ENCODE results near the gene SKP2.
"Not testable (repeated sequence)": the region's sequence is repeated elsewhere in the genome, so short reads cannot be mapped to it uniquely, and the experiment has no call there.

The SKP2 gene

DNA sequence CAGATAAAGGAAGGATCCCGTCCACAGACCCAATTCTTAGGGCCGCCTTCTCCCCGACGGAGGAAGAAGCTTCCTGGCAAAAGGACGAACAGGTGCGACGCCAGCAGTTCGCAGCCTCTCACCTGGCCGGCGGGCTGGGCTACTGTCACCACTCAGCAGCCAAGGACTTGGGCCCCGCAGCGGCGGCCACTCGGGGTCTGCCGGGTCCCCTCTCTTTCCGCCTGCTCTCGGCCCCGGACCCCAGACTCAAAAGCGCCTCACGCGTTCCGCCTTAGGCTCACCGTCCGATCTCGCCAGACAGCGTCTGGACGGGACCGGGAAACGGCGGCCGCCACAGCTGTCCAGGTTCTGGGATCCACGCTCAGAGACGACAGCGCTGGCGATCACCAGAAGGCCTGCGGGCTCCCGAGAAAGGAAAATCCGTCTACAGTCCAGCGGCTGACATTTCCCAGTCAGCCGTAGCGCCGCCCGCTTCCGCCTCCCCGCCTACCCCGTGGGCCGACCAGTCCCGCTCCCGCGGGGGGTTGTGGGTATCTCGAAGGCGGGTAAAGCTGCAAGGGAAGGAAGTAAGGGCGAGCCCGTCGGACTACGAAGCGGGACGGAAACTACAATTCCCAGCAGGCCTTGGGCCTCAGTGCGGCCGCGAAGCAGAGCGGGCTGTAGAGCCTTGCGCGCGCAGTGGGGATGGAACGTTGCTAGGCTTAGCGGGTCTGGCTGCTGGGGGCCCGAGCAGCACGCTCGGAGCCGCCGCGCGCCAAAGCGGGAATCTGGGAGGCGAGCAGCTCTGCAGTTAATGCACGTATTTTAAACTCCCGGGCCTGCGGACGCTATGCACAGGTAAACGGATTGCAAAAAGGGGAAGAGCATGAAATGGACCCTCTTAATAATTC lies at the start of gene SKP2, which contains the start of gene LMBRD2:
Gene SKP2 (plus strand): TSS at position 678 of the 890 bp plus-strand sequence. CDS start 152 bp downstream, at position 830.
Gene LMBRD2 (minus strand): TSS at position 454 of the 890 bp plus-strand sequence. CDS start 8,538 bp downstream, outside the sequence.
- peak; percentile 96 for FAIRE-seq
- peak; percentile 85 for DNase-seq (ENCODE audit: insufficient read length, low spot score)

DNA sequence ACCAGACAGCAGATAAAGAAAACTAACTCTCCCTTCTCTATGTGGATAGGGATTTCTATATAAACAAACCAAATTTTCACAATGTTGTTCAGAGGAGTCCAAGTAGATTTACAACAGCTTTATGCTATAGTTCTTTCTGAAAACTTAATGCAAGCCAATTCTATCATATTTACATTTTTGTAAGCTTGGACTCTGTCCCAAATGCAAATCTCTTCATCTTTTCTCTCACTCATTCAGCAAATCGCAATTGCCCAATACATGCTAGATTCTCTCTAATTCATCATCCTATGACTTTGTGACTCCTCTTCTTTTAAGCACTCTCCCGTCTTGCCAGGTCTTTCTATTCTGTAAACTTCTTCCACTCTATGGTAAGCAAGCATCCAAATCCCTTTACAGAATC lies 46.1 kb upstream of the SKP2 start:
- FAIRE-seq (no peak), DNase-seq (ENCODE audit: insufficient read length, low spot score) (no peak)

DNA sequence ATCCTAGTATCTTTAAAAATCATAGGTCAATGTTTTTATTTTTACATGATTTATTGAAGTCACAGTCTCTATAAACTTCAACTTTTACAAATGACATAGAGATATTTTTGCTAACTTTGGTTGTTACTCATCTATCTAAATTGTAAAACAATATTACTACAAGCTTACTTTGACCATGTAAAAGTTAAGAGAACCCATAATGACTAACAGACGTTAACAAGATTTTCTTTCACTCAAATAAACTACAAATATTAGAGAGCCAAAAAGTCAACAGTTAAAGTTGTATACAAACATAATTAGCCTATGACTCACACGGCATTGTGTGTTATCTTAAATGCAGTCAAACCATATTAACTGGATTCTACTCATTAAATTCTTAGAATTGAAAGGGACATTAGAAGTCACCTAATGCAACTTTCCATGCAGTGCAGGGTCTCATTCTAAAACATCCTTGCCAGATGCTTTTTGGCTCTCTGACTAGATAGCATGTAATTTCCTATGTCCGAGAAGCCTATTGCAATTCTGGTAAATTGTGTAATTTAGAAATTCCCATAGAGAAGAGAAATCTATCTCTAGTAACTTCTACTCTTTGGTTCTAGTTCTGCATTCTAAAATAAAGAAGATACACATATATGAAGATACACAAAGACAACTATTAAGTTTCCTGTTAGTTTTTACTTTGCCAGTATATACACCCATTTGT lies 43.0 kb upstream of the SKP2 start:
- FAIRE-seq (no peak), DNase-seq (ENCODE audit: insufficient read length, low spot score) (no peak)

DNA sequence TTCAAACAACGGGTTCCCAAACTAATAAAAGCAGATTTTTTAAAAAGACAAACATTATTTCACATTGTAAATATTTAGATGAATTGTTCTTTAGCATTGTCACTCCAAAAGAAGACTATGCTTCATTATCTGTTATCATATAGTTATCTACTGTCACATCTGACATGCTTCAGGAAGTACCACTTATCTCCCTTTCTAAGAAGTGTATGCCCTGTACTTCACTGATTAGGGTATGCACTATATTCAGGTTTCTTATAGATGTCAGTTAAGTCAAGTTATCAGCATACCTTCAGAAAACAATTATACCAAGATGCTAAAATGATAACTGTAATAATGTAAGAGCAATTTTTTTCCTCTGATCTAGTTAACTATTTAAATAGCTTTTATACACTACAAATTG lies 40.7 kb upstream of the SKP2 start:
- DNase-seq (ENCODE audit: insufficient read length, low spot score), result no peak
- FAIRE-seq, result no peak

GRCh38 chr5:36125868-36126267 lies 26.0 kb upstream of the SKP2 start:
- no peak for FAIRE-seq
- no peak for DNase-seq (ENCODE audit: insufficient read length, low spot score)

GRCh38 chr5:36128795-36129194 lies 23.1 kb upstream of the SKP2 start:
- FAIRE-seq (no peak), DNase-seq (ENCODE audit: insufficient read length, low spot score) (no peak)

GRCh38 chr5:36129666-36130065 lies 22.2 kb upstream of the SKP2 start:
- not testable (repeated sequence) for DNase-seq (ENCODE audit: insufficient read length, low spot score); FAIRE-seq

DNA sequence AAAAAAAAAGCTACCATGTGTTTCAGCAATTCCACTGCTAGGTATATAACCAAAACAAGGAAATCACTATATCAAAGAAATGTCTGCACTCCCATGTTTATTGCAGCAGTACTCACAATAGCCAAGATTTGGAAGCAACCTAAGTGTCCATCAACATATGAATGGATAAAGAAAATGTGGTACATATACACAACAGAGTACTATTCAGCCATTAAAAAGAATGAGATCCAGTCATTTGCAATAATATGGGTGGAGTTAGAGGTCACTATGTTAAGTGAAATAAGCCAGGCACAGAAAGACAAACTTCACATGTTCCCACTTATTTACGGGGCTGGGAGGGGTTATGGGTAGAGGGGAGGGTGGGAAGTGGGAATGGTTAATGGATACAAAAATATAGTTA lies 18.9 kb upstream of the SKP2 start:
- not testable (repeated sequence) for FAIRE-seq; DNase-seq (ENCODE audit: insufficient read length, low spot score)

DNA sequence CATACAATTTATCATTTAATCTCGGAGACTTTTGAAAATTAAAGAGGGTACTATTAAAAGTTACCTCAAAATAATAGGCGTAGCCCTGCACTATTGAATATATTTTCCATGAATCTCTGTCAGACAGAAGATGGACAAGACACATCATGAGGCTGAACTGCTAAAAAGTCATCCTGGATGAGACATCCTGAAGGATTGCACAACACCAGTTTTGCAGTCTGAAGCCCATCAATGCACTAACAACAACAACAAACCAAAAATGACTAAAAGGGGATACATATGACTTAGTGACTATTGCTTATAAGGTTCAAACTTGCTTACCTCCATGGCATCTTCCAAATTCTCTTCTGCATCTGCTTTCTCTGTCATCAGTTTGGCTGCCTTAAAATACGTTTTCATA lies 15.9 kb upstream of the SKP2 start:
- DNase-seq (ENCODE audit: insufficient read length, low spot score) (no peak), FAIRE-seq (no peak)

- DNase-seq (ENCODE audit: insufficient read length, low spot score), result no peak
- FAIRE-seq, result no peak
These were observed 15.3 kb upstream of the SKP2 start for GRCh38 chr5:36136581-36136980.

- DNase-seq (ENCODE audit: insufficient read length, low spot score) (no peak), FAIRE-seq (no peak)
These were observed 12.8 kb upstream of the SKP2 start for GRCh38 chr5:36138900-36139683.

- FAIRE-seq (no peak), DNase-seq (ENCODE audit: insufficient read length, low spot score) (no peak)
These were observed 6.6 kb upstream of the SKP2 start for GRCh38 chr5:36145311-36145710.

DNA sequence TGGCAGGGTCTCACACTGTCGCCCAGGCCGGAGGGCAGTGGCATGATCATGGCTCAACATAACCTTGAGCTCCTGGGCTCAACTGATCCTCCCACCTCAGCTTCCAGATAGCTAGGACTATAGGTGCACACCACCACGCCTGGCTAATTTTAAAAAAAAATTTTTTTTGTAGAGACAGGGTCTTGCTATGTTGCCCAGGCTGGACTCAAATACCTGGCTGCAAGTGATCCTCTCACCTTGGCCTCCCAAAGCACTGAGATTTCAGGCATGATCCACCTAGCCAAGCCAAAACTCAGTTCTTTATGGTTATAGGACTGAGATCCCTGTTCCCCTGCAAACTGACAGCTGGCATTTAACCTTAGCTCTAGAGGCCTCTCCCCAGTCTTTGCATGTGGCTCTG lies 5.5 kb upstream of the SKP2 start:
- FAIRE-seq, result no peak

DNA sequence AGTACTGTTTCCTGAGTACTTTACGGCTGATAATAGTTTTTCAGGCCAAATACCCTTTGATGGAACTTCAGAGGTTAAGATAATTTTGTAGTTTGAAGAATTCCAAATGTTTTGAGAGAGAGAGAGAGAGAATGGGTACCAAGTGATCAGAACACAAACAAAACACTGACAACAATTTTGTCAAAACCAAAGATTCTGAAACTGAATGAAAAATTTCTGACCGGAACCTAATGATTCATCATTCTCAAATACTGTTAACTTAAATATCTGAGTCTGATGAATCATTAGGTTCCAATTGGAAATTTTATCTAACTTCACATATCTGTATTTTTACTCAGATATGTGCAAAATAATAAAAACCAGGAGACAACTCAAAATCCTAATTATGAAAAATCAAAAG lies 4.2 kb upstream of the SKP2 start:
- no peak for DNase-seq (ENCODE audit: insufficient read length, low spot score)
- no peak for FAIRE-seq

More for the DNA sequence above, 5.5 kb upstream of the SKP2 start:
- no peak for DNase-seq (ENCODE audit: insufficient read length, low spot score)

DNA sequence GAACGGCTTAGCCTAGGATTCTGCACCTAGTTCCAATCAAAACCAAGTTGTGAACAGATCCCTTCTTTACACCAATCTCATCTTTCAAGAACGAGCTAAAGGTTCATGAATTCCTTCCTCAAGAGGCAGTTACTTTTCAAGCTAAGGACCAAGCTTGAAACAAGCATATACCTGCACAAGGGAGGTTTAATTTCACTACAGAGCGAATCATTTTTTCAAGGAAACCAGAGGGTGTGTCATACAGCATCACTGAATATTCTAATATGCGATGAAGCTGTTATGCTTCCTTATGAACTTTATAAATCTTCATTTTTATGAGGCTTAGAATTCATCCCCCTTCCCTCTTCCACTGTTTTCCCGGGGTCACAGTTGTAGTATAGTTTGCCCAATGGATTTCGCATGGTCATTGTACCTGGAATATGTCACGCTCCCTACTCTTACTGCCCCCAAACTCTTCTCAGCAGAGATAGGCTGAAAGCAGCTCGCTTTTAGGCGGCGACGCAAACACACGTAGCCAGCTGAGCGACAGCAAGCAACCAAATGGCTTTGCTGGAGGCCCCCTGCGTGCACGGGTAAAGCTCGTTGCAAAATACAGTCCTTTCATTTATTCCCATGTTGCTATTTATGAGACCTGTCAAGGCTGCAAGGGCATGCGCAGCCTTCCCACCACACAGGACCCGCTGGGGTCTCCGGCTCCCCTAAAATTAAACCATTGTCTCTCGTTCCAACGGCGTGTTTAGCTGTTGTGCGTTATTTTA lies 1.1 kb upstream of the SKP2 start:
- DNase-seq (ENCODE audit: insufficient read length, low spot score) (no peak), FAIRE-seq (peak; percentile 66)

GRCh38 chr5:36152324-36153297 lies 700 bp downstream of the SKP2 start:
- FAIRE-seq (peak; percentile 73), DNase-seq (ENCODE audit: insufficient read length, low spot score) (no peak)

GRCh38 chr5:36153298-36153677 lies 1.4 kb downstream of the SKP2 start:
- DNase-seq (ENCODE audit: insufficient read length, low spot score) (no peak), FAIRE-seq (no peak)

GRCh38 chr5:36153726-36154125 lies 1.8 kb downstream of the SKP2 start:
- FAIRE-seq, result no peak
- no peak for DNase-seq (ENCODE audit: insufficient read length, low spot score)

DNA sequence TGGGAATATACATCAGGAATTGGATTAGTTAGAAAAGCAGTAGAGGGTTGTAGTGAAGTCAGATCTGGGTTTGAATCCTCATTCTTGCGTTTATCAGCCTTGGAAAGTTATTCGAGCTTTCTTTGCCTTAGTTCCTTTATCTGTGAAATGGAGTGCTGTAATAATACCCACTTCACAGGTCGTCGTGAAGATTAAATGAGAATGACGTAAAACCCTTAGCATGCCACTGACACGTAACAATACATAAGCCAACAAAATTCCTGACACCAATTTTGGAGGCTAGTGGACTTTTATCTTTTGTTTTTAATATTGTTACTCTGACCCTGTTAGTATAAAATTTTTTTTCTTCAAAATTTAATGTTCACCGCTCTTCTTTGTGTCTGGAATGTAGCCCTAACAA lies 3.4 kb downstream of the SKP2 start:
- FAIRE-seq, result no peak

More for the DNA sequence above, 3.4 kb downstream of the SKP2 start:
- no peak for DNase-seq (ENCODE audit: insufficient read length, low spot score)

Data from GM19239 (cell line).